ENCODE results near the gene STMND1. TPM values are rescaled to one million over a fixed set of nuclear protein-coding genes. Genes with fewer than 3 reads are reported as not detected.

STMND1 gene
- total RNA-seq, 1 experiment from 2014 or later = not detected

DNA sequence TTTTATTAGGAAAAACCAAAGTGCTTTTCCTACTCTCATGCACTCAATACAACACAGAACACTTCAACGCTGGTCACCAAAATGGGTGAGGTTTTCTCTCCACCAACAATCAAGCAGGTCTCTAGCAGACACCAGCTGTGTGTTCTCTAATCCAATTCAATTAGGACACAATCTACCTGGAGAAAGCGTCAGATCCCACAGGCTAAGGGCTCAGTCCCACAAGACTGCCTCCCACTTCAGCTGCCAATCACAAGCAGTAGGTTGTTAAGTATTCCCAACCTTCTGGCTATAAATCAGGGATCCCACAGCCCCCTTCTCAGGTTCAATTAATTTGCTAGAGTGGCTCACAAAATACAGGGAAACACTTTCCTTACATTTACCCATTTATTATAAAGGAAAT is 47.7 kb downstream of the STMND1 start:
- Mint-ChIP-seq H3K9me3 (ENCODE audit: unreplicated experiment) (peaks cover 14% of the 10 kb centered on the region), H3K36me3 (ENCODE audit: insufficient read depth, unreplicated experiment) (no peaks in the 10 kb centered on the region), H3K27me3 (ENCODE audit: insufficient read depth, unreplicated experiment) (no peaks in the 10 kb centered on the region), H3K4me3 (ENCODE audit: unreplicated experiment) (no peak overlapping the region), H3K4me1 (ENCODE audit: insufficient read depth, unreplicated experiment) (no peaks in the 10 kb centered on the region), H3K27ac (ENCODE audit: low read depth, unreplicated experiment) (no peak overlapping the region)
- intact Hi-C loops (cut with micrococcal nuclease) = no loop called here
- no TSS peak for BruUV-seq (replicated peaks)
- CTCF ChIA-PET = interaction anchor here (1.1 to 2.6 kb wide), 3 partner anchors 22 to 552 kb away, joined by 3 to 9 read pairs (median 6); no protein-coding TSS in a partner anchor
- DNase-seq (ENCODE audit: unreplicated experiment) = no peak
- no peak for TF ChIP-seq CTCF (IDR thresholded peaks at IDR 0.05; ENCODE audit: unreplicated experiment)
- POLR2A ChIA-PET = interaction anchor here (0.6 to 1.0 kb wide), 2 partner anchors 228 to 440 kb away, joined by 3 read pairs; no protein-coding TSS in a partner anchor

DNA sequence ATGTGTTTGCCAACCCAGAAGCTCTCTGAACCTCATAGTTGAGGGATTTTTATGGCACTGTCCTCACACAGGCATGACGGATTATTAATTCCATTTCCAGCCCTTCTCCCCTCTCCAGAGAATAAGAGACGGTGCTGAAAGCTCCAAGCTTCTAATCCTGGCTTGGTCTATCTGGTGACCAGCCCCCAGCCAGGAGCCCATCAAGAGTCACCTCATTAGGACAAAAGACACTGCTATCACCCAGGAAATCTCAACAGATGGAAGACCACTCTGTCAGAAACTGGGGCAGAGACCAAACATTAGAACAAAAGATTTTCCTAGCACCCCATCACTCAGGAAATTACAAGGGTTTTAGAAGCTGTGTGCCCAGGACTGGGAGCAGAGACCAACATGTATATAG is 48.2 kb downstream of the STMND1 start:
- Mint-ChIP-seq H3K4me1 (ENCODE audit: insufficient read depth, unreplicated experiment) (no peaks in the 10 kb centered on the region), H3K27ac (ENCODE audit: low read depth, unreplicated experiment) (no peak overlapping the region), H3K27me3 (ENCODE audit: insufficient read depth, unreplicated experiment) (no peaks in the 10 kb centered on the region), H3K4me3 (ENCODE audit: unreplicated experiment) (no peak overlapping the region), H3K9me3 (ENCODE audit: unreplicated experiment) (peaks cover 14% of the 10 kb centered on the region), H3K36me3 (ENCODE audit: insufficient read depth, unreplicated experiment) (no peaks in the 10 kb centered on the region)
- DNase-seq (ENCODE audit: unreplicated experiment) = no peak
- no peak for TF ChIP-seq CTCF (IDR thresholded peaks at IDR 0.05; ENCODE audit: unreplicated experiment)
- no TSS peak for BruUV-seq (replicated peaks)
- ChIA-PET CTCF (interaction anchor here (1.1 to 2.6 kb wide), 3 partner anchors 23 to 551 kb away, joined by 3 to 9 read pairs (median 6); no protein-coding TSS in a partner anchor), POLR2A (interaction anchor here (0.6 to 1.0 kb wide), 2 partner anchors 228 to 440 kb away, joined by 3 read pairs; no protein-coding TSS in a partner anchor)
- intact Hi-C loops (cut with micrococcal nuclease) = no loop called here

- ChIA-PET CTCF (interaction anchor here (0.5 to 7.8 kb wide), 6 partner anchors 24 to 1351 kb away, joined by 3 to 113 read pairs (median 3); no protein-coding TSS in a partner anchor), POLR2A (no interaction called here)
- Mint-ChIP-seq H3K4me3 (ENCODE audit: unreplicated experiment) (no peak overlapping the region), H3K27ac (ENCODE audit: low read depth, unreplicated experiment) (no peak overlapping the region), H3K27me3 (ENCODE audit: insufficient read depth, unreplicated experiment) (no peaks in the 10 kb centered on the region), H3K9me3 (ENCODE audit: unreplicated experiment) (peaks cover 14% of the 10 kb centered on the region), H3K36me3 (ENCODE audit: insufficient read depth, unreplicated experiment) (no peaks in the 10 kb centered on the region), H3K4me1 (ENCODE audit: insufficient read depth, unreplicated experiment) (no peaks in the 10 kb centered on the region)
- intact Hi-C loops (cut with micrococcal nuclease) = no loop called here
- DNase-seq (ENCODE audit: unreplicated experiment) = no peak
- TF ChIP-seq CTCF (IDR thresholded peaks at IDR 0.05; ENCODE audit: unreplicated experiment) = no peak
- no TSS peak for BruUV-seq (replicated peaks)
These were observed 50.0 kb downstream of the STMND1 start for GRCh38 chr6:17151888-17152287.

DNA sequence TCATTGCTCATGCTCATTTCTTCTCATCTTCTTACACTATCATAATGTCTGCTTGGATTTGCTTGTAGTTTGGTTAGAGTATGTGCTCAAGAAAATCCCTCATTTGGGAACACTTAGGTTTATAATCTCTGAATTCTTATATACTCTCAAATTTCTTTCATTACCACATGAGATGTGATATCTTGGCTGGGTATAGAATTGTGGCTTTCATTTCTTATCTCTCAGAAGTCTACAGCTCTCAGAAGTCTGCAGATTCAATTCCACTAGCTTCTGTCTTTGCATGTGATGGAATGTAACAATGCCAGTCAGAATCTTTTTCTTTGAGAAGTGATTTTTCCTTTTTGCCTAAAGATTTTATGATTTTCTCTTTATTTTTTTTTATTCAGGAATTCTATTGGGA is 50.9 kb downstream of the STMND1 start:
- no TSS peak for BruUV-seq (replicated peaks)
- Mint-ChIP-seq H3K4me3 (ENCODE audit: unreplicated experiment) (no peak overlapping the region), H3K9me3 (ENCODE audit: unreplicated experiment) (peaks cover 14% of the 10 kb centered on the region), H3K27ac (ENCODE audit: low read depth, unreplicated experiment) (no peak overlapping the region), H3K4me1 (ENCODE audit: insufficient read depth, unreplicated experiment) (no peaks in the 10 kb centered on the region), H3K27me3 (ENCODE audit: insufficient read depth, unreplicated experiment) (no peaks in the 10 kb centered on the region), H3K36me3 (ENCODE audit: insufficient read depth, unreplicated experiment) (no peaks in the 10 kb centered on the region)
- DNase-seq (ENCODE audit: unreplicated experiment) = no peak
- ChIA-PET CTCF (interaction anchor here (0.6 to 7.8 kb wide), 3 partner anchors 423 to 661 kb away, joined by 3 to 113 read pairs (median 3); no protein-coding TSS in a partner anchor), POLR2A (interaction anchor here (0.7 to 0.9 kb wide), 2 partner anchors 19 to 449 kb away, joined by 4 read pairs; no protein-coding TSS in a partner anchor)
- intact Hi-C loops (cut with micrococcal nuclease) = no loop called here
- TF ChIP-seq CTCF (IDR thresholded peaks at IDR 0.05; ENCODE audit: unreplicated experiment) = no peak

Data from MCF 10A (cell line).